Nephron (organoid): Measurements from ENCODE around the gene ADCK1.
A peak's percentile ranks its signal among the peaks of the same experiment; 100 is the strongest.

ENCODE experiments used
- H3K27ac Mint-ChIP-seq, 3 experiments: 2 replicates each; pipeline ENCODE4 v1.8.0; 2020; ENCODE audit warnings: mixed read lengths in 3 of 3, mild to moderate bottlenecking in 2 of 3, moderate library complexity in 1 of 3
- H3K27me3 Mint-ChIP-seq: 2 replicates; pipeline ENCODE4 v1.8.0; 2021; ENCODE audit warnings: low read depth, mild to moderate bottlenecking, moderate library complexity, mixed read lengths
- H3K36me3 Mint-ChIP-seq: 2 replicates; pipeline ENCODE4 v1.8.0; 2020; ENCODE audit warnings: low read depth, mixed read lengths
- H3K4me1 Mint-ChIP-seq: 2 replicates; pipeline ENCODE4 v1.8.0; 2020; ENCODE audit warnings: mixed read lengths
- H3K4me3 Mint-ChIP-seq, 3 experiments: 2 replicates each; pipeline ENCODE4 v1.8.0; 2020; ENCODE audit warnings: mild to moderate bottlenecking in 3 of 3, mixed read lengths in 3 of 3, moderate library complexity in 2 of 3
- H3K9me3 Mint-ChIP-seq: 2 replicates; pipeline ENCODE4 v1.8.0; 2020; ENCODE audit warnings: mixed read lengths
- TF ChIP-seq, protein P1 (sequence below), 3 experiments: fragments of 200-600 bp; sonication (generic); IDR thresholded peaks; one replicate each; pipeline ENCODE4 v1.5.0; 2021; ENCODE audit warnings: antibody characterized with exemption in 3 of 3; ENCODE audit not compliant: unreplicated experiment in 3 of 3

Gene ADCK1, protein sequence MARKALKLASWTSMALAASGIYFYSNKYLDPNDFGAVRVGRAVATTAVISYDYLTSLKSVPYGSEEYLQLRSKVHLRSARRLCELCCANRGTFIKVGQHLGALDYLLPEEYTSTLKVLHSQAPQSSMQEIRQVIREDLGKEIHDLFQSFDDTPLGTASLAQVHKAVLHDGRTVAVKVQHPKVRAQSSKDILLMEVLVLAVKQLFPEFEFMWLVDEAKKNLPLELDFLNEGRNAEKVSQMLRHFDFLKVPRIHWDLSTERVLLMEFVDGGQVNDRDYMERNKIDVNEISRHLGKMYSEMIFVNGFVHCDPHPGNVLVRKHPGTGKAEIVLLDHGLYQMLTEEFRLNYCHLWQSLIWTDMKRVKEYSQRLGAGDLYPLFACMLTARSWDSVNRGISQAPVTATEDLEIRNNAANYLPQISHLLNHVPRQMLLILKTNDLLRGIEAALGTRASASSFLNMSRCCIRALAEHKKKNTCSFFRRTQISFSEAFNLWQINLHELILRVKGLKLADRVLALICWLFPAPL

DNA sequence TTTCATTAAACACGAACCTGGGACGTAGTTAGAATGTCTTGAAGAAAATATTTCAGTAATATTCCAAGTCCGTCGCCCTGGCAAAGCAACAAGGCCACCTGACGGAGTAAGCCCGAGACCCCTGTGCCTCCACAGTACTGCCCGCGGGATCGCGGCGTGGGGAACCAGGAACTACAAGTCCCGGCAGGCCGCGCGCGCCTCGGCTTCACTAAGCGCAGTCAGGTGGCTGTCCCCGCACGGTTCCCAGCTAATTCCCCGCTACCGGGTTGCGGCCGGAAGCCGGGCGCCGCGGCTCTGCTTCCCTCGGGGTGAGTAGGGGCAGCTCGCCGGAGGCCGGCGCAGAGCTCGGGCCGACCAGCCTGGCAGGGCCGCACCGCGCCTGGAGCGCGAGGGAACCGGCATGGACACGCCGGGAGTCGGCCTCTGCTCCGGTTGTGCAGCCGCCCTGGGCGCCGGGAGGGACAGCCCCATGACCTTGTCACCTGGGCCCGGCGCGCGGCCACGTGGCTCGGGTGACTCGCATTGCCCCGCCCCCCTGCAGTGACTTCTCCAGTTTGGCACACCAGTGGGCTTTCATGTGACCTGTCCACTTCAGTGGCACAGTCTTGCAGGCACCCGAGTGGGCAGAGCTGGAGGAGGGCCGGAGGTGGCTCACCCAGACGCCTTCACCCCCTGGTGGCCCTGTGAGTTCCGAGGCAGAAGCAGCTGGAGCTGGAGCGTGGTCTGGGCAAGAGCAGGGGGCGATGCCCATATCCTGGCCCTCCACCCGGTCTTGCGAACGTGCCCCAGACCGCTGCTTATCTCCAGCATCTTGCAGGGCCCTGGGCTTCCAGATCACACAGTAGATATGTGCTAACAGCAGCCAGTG is at the start of gene ADCK1:
Gene ADCK1 (plus strand): TSS at position 247 of the 868 bp plus-strand sequence. CDS start 18,870 bp downstream, outside the sequence.
- Mint-ChIP-seq H3K36me3 (no peaks in the 10 kb centered on the region), H3K4me1 (no peaks in the 10 kb centered on the region), H3K9me3 (no peaks in the 10 kb centered on the region), H3K4me3 (peak within 1 kb of the TSS; percentile 88 to 89 (median 88)), H3K27ac (peak within 1 kb of the TSS in 2 of 3 experiments; percentile 84 to 88), H3K27me3 (peaks cover 4% of the 10 kb centered on the region)
- TF ChIP-seq, protein P1, sequence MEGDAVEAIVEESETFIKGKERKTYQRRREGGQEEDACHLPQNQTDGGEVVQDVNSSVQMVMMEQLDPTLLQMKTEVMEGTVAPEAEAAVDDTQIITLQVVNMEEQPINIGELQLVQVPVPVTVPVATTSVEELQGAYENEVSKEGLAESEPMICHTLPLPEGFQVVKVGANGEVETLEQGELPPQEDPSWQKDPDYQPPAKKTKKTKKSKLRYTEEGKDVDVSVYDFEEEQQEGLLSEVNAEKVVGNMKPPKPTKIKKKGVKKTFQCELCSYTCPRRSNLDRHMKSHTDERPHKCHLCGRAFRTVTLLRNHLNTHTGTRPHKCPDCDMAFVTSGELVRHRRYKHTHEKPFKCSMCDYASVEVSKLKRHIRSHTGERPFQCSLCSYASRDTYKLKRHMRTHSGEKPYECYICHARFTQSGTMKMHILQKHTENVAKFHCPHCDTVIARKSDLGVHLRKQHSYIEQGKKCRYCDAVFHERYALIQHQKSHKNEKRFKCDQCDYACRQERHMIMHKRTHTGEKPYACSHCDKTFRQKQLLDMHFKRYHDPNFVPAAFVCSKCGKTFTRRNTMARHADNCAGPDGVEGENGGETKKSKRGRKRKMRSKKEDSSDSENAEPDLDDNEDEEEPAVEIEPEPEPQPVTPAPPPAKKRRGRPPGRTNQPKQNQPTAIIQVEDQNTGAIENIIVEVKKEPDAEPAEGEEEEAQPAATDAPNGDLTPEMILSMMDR (IDR thresholded peaks at IDR 0.05; ENCODE audit: unreplicated experiment in 3 of 3) = peak in 2 of 3 experiments; percentile 15 to 42

DNA sequence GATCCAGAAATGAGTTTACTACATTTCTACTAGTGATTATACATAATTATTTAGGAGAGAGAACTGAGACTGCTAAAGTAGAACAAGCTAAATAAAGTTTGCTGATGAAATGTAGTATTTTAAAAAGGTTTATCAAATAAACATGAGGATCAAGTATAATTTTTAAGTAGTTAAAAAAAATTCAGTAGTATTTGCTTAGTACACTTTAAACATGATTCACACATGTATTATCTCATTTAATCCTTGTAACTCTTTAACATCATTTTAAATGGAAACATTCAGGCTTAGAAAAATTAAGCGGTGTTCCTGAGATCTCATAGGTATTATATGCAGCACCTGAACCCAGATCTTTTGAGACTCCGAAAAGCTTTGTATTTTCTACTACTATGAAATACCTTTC is 47.6 kb upstream of the ADCK1 start:
- TF ChIP-seq, protein P1 (IDR thresholded peaks at IDR 0.05; ENCODE audit: unreplicated experiment in 3 of 3) = no peak
- H3K4me1 Mint-ChIP-seq = no peaks in the 10 kb centered on the region
- no peaks in the 10 kb centered on the region for H3K27me3 Mint-ChIP-seq
- no peaks in the 10 kb centered on the region for H3K9me3 Mint-ChIP-seq
- H3K4me3 Mint-ChIP-seq = no peak overlapping the region
- H3K36me3 Mint-ChIP-seq = peaks cover 83% of the 10 kb centered on the region
- H3K27ac Mint-ChIP-seq = no peak overlapping the region

DNA sequence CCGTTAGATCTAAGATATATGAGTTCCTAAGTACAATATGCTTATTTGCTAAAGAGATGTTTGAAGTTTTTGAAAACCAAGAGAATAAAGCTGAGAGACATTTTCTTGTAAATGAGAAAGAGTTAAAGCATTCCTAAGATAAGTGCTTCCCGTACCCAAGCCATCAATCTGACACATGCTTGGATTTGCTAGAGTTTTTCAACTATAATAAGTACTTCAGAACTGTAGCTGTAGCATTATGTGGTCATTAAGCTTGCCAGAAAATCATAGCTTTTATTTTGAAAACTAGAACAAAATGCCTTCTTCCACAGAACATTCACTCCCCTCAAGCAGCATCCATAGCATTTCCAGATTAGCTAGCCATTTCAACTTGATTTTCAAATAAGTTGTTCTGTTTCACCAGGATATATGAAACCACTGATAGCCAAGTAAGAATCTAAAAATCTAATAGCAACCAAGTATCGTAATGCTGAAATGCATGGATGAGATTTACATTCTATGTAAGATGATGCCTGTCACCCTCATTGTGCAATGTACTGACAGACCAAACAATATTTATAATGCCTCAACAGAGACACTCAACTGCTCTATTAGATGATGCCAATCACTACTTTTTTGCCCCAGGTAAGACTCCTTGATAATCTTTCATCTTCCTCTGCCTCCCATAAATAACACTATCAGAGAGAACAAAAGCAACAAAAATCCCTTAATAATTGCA is 47.0 kb upstream of the ADCK1 start:
- TF ChIP-seq, protein P1 (IDR thresholded peaks at IDR 0.05; ENCODE audit: unreplicated experiment in 3 of 3) = no peak
- Mint-ChIP-seq H3K27me3 (no peaks in the 10 kb centered on the region), H3K9me3 (no peaks in the 10 kb centered on the region), H3K27ac (no peak overlapping the region), H3K36me3 (peaks cover 86% of the 10 kb centered on the region), H3K4me1 (no peaks in the 10 kb centered on the region), H3K4me3 (no peak overlapping the region)

DNA sequence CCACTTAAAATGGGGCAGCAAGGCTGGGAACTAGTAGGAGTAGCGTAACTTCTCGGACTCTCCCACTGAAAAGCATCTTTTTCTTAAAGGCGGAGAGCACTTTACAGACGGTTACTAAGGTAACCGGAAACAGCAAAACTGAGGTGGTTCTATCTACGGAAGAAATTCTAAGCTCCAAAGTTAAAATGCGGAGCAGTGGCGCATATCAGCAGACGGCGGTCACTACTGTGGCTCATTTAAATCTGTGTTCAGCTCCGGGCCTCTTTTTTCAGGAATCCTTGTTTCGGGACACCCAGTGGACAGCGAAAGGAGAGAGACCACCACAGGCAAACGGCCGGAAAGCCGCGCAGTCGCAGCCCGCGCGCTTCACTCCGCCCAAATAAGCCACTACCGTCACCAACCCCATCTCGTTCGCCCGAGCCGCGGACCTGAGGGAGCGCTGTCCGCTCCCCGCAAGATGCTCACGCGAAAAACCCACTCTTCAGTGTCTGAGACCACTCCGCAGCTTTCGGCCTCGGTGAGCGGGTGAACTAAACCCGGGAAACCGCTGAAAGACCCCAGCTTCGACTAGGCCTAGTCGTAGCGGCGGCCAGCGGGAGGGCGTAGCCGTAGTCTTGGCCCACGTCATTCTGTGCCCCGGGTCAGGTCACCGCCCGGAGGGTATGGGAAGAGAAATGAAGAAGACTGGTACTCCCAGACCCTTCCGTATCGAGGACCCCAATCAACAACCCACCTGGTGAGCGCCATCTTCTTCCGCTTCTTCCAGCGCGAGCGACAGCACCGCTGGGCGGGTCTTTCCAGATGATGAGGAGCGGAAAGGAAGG is 39.3 kb upstream of the ADCK1 start, which contains the start of gene SNW1:
Gene SNW1 (minus strand): TSS at position 776 of the 824 bp plus-strand sequence. CDS start 29 bp downstream, at position 747.
- Mint-ChIP-seq H3K27ac (peak within 1 kb of the TSS; percentile 96 to 100 (median 98)), H3K36me3 (peaks cover 27% of the 10 kb centered on the region), H3K27me3 (no peaks in the 10 kb centered on the region), H3K9me3 (no peaks in the 10 kb centered on the region), H3K4me1 (peaks cover 21% of the 10 kb centered on the region), H3K4me3 (peak within 1 kb of the TSS; percentile 98 to 99 (median 99))
- TF ChIP-seq, protein P1 (IDR thresholded peaks at IDR 0.05; ENCODE audit: unreplicated experiment in 3 of 3) = peak in 2 of 3 experiments; percentile 19 to 25
